SK-N-SH treated with all-trans-retinoic acid at 6 μM for 48 hours (cell line): ENCODE results near the gene TM4SF5.

Experiments used
- ARNTL ChIP-seq: fragments of 450-650 bp; formaldehyde crosslinking; IDR thresholded peaks from 2 replicates; pipeline ENCODE4 v1.5.0; 2020; ENCODE audit warnings: low read depth, mild to moderate bottlenecking, moderate library complexity, borderline replicate concordance
- RARB ChIP-seq: fragments of 250-450 bp; sonication (Bioruptor Pico); IDR thresholded peaks from 2 replicates; pipeline ENCODE4 v1.8.0; 2021; ENCODE audit warnings: mild to moderate bottlenecking, moderate library complexity
- SNAI2 ChIP-seq: fragments of 250-450 bp; sonication (Bioruptor Pico); IDR thresholded peaks from 2 replicates; pipeline ENCODE4 v1.5.0; 2020; ENCODE audit warnings: mild to moderate bottlenecking, moderate library complexity
- TOX ChIP-seq: fragments of 250-450 bp; sonication (Bioruptor Pico); IDR thresholded peaks from 2 replicates; pipeline ENCODE4 v1.8.0; 2021; ENCODE audit warnings: mild to moderate bottlenecking, moderate library complexity, borderline replicate concordance
- ZC3H10 ChIP-seq: fragments of 250-450 bp; sonication (Bioruptor Pico); IDR thresholded peaks from 2 replicates; pipeline ENCODE4 v1.5.1; 2021; ENCODE audit warnings: mild to moderate bottlenecking, moderate library complexity
- ZFP30 ChIP-seq: fragments of 450-650 bp; formaldehyde crosslinking; IDR thresholded peaks from 2 replicates; pipeline ENCODE4 v1.5.0; 2022; ENCODE audit warnings: mild to moderate bottlenecking, moderate library complexity
- TF ChIP-seq, protein P1 (sequence below): fragments of 250-450 bp; sonication (Bioruptor Pico); IDR thresholded peaks from 2 replicates; pipeline ENCODE4 v1.8.0; 2020; ENCODE audit warnings: mild to moderate bottlenecking, moderate library complexity, borderline replicate concordance
- TF ChIP-seq, protein P2 (sequence below): fragments of 250-450 bp; sonication (Bioruptor Pico); IDR thresholded peaks from 2 replicates; pipeline ENCODE4 v1.5.0; 2020; ENCODE audit warnings: mild to moderate bottlenecking, moderate library complexity

DNA sequence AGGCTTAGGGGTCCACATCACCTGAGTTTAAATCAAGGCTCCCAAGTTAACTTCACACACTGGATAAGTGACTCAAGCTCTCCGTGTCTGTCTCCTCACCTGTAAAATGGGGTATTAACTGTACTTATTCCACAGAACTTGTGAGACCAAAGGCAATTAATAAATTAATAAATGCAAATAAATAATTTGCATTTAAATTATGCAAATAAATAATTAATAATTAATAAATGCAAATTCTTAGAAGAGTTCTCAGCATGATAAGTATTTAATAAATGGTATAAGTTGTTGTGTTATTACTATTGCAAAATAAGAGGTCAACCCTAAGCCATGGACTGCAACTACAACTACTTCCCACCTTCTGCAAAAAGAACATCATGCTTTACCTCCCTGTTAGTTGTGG, 18.3 kb upstream of the TM4SF5 start:
- no peak for TF ChIP-seq RARB (CRISPR knock-in tag)
- TF ChIP-seq, protein P1, sequence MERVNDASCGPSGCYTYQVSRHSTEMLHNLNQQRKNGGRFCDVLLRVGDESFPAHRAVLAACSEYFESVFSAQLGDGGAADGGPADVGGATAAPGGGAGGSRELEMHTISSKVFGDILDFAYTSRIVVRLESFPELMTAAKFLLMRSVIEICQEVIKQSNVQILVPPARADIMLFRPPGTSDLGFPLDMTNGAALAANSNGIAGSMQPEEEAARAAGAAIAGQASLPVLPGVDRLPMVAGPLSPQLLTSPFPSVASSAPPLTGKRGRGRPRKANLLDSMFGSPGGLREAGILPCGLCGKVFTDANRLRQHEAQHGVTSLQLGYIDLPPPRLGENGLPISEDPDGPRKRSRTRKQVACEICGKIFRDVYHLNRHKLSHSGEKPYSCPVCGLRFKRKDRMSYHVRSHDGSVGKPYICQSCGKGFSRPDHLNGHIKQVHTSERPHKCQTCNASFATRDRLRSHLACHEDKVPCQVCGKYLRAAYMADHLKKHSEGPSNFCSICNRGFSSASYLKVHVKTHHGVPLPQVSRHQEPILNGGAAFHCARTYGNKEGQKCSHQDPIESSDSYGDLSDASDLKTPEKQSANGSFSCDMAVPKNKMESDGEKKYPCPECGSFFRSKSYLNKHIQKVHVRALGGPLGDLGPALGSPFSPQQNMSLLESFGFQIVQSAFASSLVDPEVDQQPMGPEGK = no peak
- TF ChIP-seq ZFP30 (CRISPR knock-in tag) = no peak
- no peak for TF ChIP-seq ZC3H10 (CRISPR knock-in tag)
- no peak for TF ChIP-seq ARNTL
- no peak for TF ChIP-seq TOX (CRISPR knock-in tag)
- TF ChIP-seq, protein P2, sequence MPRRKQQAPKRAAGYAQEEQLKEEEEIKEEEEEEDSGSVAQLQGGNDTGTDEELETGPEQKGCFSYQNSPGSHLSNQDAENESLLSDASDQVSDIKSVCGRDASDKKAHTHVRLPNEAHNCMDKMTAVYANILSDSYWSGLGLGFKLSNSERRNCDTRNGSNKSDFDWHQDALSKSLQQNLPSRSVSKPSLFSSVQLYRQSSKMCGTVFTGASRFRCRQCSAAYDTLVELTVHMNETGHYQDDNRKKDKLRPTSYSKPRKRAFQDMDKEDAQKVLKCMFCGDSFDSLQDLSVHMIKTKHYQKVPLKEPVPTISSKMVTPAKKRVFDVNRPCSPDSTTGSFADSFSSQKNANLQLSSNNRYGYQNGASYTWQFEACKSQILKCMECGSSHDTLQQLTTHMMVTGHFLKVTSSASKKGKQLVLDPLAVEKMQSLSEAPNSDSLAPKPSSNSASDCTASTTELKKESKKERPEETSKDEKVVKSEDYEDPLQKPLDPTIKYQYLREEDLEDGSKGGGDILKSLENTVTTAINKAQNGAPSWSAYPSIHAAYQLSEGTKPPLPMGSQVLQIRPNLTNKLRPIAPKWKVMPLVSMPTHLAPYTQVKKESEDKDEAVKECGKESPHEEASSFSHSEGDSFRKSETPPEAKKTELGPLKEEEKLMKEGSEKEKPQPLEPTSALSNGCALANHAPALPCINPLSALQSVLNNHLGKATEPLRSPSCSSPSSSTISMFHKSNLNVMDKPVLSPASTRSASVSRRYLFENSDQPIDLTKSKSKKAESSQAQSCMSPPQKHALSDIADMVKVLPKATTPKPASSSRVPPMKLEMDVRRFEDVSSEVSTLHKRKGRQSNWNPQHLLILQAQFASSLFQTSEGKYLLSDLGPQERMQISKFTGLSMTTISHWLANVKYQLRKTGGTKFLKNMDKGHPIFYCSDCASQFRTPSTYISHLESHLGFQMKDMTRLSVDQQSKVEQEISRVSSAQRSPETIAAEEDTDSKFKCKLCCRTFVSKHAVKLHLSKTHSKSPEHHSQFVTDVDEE = no peak
- TF ChIP-seq SNAI2 (CRISPR knock-in tag) = no peak
